NCI-H748 treated with DMSO at 0.1 percent for 48 hours (cell line): ENCODE measurements around the gene KRTAP12-3.
"Not testable (repeated sequence)": the region's sequence is repeated elsewhere in the genome, so short reads cannot be mapped to it uniquely, and the experiment has no call there.

Experiments
- DNase-seq: peaks from one replicate; lab custom pipeline; 2025; lab: John Stamatoyannopoulos, UW

KRTAP12-3 gene

DNA sequence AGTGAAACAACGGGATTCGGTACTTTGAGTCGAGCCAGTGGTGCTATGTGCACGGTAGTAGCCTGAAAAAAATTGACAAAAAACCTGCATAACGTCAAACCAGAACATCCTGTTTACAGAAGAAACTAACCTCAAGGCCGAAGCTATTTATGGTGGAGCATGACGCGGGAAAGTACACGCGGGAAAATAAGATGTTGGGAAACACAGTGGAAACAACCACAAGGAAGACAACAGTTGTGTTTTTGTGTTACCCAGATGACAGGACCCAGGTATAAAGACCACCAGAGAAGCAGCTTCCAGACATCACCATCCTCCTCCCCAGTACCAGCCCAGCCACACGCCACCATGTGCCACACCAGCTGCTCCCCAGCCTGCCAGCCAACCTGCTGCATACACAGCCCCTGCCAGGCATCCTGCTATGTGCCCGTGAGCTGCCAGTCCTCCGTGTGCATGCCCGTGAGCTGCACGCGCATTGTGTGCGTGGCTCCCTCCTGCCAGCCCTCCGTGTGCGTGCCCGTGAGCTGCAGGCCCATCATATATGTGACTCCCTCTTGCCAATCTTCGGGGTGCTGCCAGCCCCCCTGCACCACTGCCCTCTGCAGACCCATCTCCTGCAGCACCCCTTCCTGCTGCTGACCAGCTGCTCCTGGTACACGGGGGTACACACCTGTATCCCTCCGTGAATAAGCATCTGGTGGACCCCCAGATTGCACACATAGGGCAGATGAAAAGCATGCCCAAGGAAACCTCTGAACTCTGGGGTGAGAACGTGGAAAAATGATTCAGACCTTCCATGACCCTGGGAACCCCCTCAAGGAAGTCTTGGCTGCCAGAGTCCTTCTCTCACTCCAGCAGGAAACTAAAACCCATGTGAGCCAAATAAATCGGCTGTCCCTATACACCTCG is at the start of gene KRTAP12-3:
Gene KRTAP12-3, plus strand, starts transcription at position 298 of the 906 bp plus-strand sequence. Its CDS starts 48 bp downstream, at position 346.
- DNase-seq: no peak

DNA sequence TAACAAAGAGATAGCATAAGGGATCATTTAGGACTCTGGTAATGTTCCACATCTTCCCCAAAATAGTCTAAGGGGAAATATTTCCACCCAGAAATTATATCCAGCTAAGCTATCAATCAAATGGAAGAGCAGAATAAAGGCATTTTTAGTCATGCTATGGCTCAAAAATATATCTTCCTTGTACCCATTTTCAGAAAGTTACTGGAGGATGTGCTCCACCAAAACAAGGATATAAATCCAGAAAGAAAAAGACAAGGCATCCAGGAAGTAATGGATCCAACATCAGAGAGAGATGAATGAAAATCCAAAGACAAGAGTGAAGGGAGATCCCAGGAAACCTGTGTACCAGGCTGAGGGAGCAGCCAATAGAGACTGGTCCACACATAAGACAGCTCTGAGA is 48.5 kb upstream of the KRTAP12-3 start:
- no peak for DNase-seq

GRCh38 chr21:44610157-44610843 is 47.4 kb upstream of the KRTAP12-3 start:
- not testable (repeated sequence) for DNase-seq

DNA sequence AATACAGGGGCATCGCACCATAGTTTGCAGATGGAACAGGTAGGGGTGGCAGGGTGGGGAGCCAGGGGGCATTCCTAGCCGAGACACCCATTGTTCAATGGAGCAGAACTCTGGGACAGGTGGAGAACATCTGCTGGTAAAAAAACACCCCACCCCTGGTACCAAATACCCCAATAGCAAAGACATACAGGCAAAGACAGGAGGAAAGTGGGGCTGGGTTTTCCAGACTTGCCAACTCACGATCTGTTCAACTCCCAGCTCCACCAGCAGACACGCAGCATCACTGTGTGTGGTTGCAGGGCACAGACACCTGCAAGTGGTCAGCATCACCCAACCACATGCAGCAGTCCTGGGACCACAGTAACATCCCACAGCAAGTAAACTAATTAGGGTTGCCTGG is 46.2 kb upstream of the KRTAP12-3 start:
- DNase-seq: no peak

- DNase-seq: no peak
Observed at GRCh38 chr21:44612029-44612486, 45.7 kb upstream of the KRTAP12-3 start, which contains the start of gene KRTAP10-8. Gene KRTAP10-8 (plus strand): TSS chr21:44612079. CDS start chr21:44612101, 22 bp downstream.

- no peak for DNase-seq
Observed at GRCh38 chr21:44612669-44613229, 45.0 kb upstream of the KRTAP12-3 start.

DNA sequence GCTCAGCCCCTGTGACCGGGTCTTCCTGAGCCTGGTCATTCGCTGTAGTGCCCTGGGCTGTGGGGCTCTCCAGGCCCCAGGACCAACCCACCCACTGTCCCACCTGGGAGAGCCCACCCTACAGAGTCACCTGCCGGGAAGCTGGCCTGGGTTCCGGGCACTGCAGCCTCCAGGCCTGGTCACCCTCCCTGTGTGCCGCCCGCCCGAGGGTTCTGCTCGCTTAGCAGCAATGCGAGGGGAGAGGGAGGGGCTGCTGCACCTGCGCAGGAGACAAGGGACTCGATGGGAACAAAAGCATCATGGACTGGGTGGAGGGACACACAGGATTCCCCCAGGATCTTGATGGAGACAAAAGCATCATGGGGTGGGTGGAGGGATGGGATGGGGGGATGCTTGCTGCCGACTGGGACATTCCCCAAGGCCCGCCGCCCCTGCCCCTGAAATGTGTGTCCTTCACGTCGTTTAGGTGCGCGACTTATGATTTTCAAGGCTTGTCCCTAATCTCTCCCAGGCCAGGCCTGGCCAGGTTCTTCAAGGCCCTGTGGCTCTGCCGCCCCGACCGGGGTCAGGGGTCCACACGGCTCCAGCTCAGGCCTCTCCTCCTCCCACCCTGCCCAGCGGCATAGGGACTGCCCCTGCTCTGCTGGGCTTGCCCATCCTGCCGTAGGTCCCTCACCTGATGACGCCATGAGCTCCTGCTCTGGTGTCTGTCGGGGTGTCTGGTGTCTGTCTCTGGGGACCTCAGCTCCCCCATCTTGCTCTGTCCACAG is 44.2 kb upstream of the KRTAP12-3 start:
- DNase-seq: no peak

DNA sequence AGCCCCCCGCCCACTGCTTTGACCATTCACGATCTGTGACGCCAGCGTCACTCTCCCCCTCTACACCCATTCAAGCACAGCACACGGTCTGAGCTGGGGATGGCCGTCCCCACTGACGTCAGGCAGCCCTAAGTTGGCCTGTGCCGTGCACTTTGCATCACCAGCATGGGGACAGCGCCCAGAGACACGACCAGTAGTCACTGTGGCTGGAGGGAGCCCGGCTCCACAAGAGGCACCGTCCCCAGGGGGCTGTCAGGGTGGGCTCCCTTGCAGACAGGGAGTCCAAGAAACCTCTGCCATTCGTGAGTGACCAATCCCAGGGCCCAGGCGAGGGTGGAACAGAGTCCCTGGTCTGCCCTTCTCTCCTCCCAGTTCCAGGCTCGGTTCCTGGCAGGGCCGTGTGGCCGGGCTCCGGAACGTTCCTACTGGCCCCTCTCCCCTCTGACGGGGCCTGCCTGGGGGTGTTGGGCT is 43.5 kb upstream of the KRTAP12-3 start:
- DNase-seq: no peak

DNA sequence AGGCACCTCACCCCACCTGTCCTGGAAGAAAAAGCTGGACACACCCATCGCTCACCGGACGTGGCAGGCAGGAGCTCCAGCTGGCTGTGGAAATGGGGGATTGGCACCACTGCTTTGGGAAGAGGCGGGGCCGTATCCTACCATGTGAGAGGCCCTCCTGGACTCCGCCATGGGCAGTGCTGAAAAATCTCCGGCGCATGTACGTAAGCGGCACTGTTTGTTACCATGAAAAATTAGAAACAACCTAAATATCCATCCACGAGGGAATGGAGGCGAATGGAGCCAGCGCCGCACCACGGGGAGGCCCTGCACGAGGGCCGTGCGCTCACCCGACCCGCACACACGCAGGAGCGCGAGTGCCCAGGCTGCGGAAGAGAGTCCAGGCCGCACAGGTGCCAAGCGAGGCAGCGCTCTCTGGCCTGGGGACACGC is 42.8 kb upstream of the KRTAP12-3 start:
- no peak for DNase-seq

GRCh38 chr21:44615466-44615865 is 42.3 kb upstream of the KRTAP12-3 start:
- DNase-seq: no peak

GRCh38 chr21:44615911-44616590 is 41.7 kb upstream of the KRTAP12-3 start:
- no peak for DNase-seq

GRCh38 chr21:44616591-44616926 is 41.2 kb upstream of the KRTAP12-3 start:
- DNase-seq: no peak

DNA sequence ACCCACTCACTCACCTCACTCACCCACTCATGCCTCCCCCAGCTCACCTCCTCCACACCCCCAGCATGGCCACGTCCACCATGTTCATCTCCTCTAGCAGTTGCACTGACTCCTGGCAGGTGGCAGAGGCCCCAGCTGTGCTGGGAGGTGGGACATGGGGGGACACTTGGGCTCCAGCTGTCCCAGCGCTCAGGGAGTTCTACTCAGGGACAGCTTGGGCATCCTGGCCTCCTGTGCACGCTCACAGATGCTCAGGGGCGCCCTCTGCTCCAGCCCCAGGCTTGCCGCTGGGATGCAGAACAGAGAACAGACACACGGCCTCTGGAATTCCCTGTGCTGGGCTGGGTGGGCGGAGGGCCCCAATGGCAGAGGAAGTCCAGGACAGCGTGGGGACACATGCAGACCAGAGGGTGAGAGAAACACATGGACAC is 40.6 kb upstream of the KRTAP12-3 start:
- DNase-seq: no peak

DNA sequence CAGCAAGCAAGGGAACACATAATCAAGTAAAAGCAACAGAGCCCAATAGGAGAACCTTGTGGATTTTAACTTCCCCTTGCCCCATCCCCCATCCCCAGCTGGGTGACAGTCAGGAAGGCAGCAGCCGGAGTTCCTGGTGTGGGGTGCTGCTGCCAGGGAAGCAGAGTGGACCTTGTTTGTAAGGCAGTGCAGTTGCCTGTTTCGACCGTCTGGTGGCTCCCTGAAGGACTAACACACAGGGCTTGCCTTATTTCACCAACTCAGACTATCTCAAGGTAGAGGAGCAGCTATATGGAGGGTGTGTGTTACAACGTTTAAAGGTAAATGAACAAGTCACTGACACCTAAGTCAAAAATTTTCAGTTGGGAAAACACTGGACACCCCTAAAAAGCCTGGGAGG is 39.2 kb upstream of the KRTAP12-3 start:
- no peak for DNase-seq

DNA sequence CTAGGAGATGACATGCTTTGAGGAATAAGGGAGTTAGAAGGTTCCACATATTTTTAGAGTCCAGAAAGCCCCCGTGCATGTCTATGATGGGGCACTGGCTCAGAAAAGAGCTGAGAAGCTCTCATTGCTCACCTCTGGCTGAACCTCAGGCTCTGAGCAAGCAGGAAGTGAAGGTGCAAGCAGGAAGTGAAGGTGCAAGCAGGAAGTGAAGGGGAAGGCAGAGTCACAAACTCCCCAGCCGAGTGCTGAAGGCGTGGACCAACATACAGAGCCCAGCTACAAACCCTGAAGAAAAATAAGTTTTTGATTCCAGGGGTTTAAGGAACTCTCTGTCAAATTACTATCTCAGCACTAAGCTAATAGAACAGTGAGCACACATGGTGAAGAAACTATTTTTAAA is 38.8 kb upstream of the KRTAP12-3 start:
- no peak for DNase-seq

- DNase-seq: no peak
Observed at GRCh38 chr21:44619886-44620285, 37.8 kb upstream of the KRTAP12-3 start.

DNA sequence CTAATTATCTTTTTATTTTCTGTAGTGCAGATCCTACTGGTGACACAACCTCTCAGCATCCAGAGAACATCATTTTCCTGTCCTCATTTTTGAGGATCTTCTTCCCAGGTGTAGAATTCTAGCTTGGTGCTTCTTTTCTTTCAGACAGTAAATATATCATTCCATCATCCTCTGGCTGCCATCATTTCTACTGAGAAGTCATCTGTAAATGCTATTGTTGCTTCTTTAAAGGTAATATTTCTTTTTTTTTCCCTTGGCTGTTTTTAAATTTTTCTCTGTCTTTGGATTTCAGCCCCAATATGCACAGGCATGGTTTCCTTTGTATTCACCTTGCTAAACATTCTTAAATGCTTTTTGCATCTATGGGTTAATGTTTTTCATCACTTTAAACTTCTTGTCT is 34.2 kb upstream of the KRTAP12-3 start:
- no peak for DNase-seq

- DNase-seq: no peak
Observed at GRCh38 chr21:44625756-44626155, 32.0 kb upstream of the KRTAP12-3 start.

DNA sequence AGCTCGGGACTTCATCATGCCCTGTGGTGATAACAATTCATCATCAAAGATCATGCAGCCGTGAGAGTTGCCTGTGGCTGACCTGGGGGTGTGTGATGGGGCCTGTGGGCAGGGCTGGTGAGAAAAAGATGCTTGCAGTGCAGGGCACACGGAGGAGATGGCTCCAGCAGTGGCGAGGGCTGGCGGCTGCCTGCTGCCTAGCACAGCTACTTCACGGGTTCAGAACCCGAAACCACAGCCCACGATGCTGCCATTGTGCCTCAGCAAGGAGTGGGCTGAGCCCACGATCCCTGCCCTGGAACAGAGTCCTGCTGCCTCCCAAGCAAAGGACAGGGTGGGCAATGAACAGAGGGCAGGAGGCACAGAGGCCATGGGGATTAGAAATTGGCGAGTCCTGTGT is 31.5 kb upstream of the KRTAP12-3 start:
- no peak for DNase-seq

GRCh38 chr21:44626673-44627143 is 31.0 kb upstream of the KRTAP12-3 start, which contains the start of gene KRTAP10-9:
Gene KRTAP10-9 (plus strand): TSS chr21:44627093. CDS start chr21:44627172, 79 bp downstream.
- no peak for DNase-seq
